Right lobe of liver (tissue), 6 donors: ENCODE results near the gene TMEM266. TPM values are rescaled to one million over a fixed set of nuclear protein-coding genes. Genes with fewer than 3 reads are reported as not detected.

Source experiments
- ATAC-seq, 4 donors: fragments of 200-7000 bp; cut with Tn5 transposase; one replicate each; pipeline ENCODE4 v1.9.1; 2020; ENCODE audit warnings: mild to moderate bottlenecking in 4 of 4, moderate library complexity in 4 of 4
- DNase-seq, 3 donors: peaks; one replicate each; pipeline ENCODE4 v3.0.0-alpha.2; 2020
- H3K27ac ChIP-seq, 3 donors: fragments of 200-600 bp; one replicate each; pipeline ENCODE4 v1.8.0; 2022
- H3K27me3 ChIP-seq, 2 donors: fragments of 200-600 bp; one replicate each; pipeline ENCODE4 v1.8.0; 2022
- H3K36me3 ChIP-seq, 4 donors: fragments of 200-600 bp; sonication (generic) in 1 of 4; one replicate each; pipeline versions ENCODE4 v1.5.1 to v1.8.0; 2017 to 2022; ENCODE audit warnings: control low read depth in 1 of 4
- H3K4me1 ChIP-seq, 4 donors: fragments of 200-600 bp; sonication (generic) in 1 of 4; one replicate each; pipeline versions ENCODE4 v1.5.1 to v1.8.0; 2017 to 2022; ENCODE audit warnings: control low read depth in 1 of 4
- H3K4me3 ChIP-seq, 3 donors: fragments of 200-600 bp; one replicate each; pipeline ENCODE4 v1.8.0; 2022
- H3K9me3 ChIP-seq, 4 donors: fragments of 200-600 bp; sonication (generic) in 1 of 4; one replicate each; pipeline versions ENCODE4 v1.5.1 to v1.8.0; 2017 to 2022; ENCODE audit warnings: control low read depth in 1 of 4
- CTCF ChIP-seq, 4 donors: fragments of 200-600 bp in 3 of 4; fragments of 450-650 bp in 1 of 4; IDR thresholded peaks; one replicate each; pipeline versions ENCODE4 v1.5.1 to v1.8.0; 2016 to 2022; ENCODE audit warnings: antibody characterized with exemption in 4 of 4, mild to moderate bottlenecking in 2 of 4
- POLR2A ChIP-seq: fragments of 450-650 bp; IDR thresholded peaks from one replicate; pipeline ENCODE4 v1.6.1; 2017; ENCODE audit warnings: antibody characterized with exemption, mild to moderate bottlenecking
- WGBS: methylation state at CpG from one replicate; pipeline ENCODE4 v1.1.6; 2018; ENCODE audit warnings: low coverage, low lambda C conversion rate; ENCODE audit not compliant: insufficient coverage; ENCODE audit errors: missing lambda C conversion rate; 5-methylcytosine and 5-hydroxymethylcytosine counted together
- intact Hi-C, 2 donors: fragments of 100-400 bp; cut with DNase I; formaldehyde crosslinking; loops; one replicate each; pipeline versions ENCODE4 v1.11.2 to v1.14.1; 2022
- total RNA-seq, 6 experiments: library from RNA; depleted of rRNA in 2 of 6; stranded (reverse); fragments of >200 nt in 2 of 6; fragmentation: NEBNext Ultra II Directional in 3 of 6; extraction: Animal tissue kit (Norgen Biotek cat#: 25700) in 3 of 6; gene quantifications; one replicate each; pipeline versions ENCODE4 v1.1.0 to v1.2.4, GENCODE V29; 2016 to 2023
- donor health status: DM: no; HTN: yes; CAD: no.
- donor health status: DM: no; HTN: no; CAD: no.
- donor health status: DM: no; HTN: no; CAD: no.
- donor health status: DM: no; HTN: yes; CAD: no.
- donor health status: DM: no; HTN: yes; CAD: no.

Gene TMEM266
- total RNA-seq, 6 experiments from 2014 or later, result 0.12 to 0.19 TPM; not detected in 4

DNA sequence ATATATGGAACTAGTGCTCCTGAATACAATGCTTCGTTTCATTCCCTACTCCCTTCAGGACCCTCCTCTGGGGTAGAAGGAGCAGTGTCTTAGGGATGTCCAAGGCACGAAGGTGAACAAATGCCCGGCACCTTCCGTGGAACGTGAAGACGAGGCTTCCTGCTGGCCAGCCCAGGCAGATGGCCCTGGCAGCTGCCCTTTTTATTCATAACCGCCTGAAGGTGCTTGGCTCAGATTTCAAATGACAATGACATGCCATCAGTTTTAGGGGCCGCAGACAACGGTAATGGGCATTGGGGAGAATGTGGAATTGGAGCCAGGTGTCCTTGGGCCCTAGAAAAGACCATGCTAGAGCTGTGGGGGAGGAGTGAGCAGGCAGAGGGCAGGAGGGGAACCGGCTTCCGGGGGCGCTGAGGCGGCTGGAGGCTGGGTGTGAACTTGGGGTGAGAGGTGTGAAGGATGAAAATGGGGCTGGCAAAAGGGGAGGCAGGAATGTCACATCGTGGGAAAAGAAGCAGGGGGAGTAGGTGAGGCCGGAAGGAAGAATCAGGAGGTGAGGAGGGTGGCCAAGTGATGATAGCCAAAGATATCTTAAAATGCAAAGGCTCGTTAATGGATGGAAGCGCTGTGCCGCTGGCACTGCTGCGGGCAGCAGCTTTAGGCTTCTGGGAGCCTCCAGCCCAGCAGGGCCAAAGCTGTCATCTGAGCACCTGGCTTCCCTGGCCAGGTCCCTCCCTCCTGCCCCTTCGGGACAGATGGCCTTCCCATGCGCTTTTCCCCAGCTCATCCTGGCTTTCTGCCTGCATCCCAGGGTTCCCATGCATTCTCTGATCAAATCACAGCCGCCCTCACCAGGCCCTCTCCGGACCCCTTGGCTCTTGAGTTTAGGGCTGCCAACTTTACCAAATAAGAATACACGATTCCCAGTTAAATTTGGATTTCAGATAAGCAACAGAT, 93.7 kb downstream of the TMEM266 start:
- intact Hi-C loops, result loop anchor here in 1 of 2 donors (10.0 kb wide), 1 partner anchor 89 kb away; no protein-coding TSS in a partner anchor
- 68% methylated on average over 20 of the region's 24 CpGs for WGBS
- Histone ChIP-seq H3K27me3 (no peaks in the 10 kb centered on the region), H3K9me3 (no peaks in the 10 kb centered on the region), H3K36me3 (no peaks in the 10 kb centered on the region), H3K4me1 (no peaks in the 10 kb centered on the region), H3K27ac (no peak overlapping the region), H3K4me3 (no peak overlapping the region)
- TF ChIP-seq POLR2A, result no peak
- TF ChIP-seq CTCF (IDR thresholded peaks at IDR 0.05), result no peak
- ATAC-seq (no peak), DNase-seq (no peak)

DNA sequence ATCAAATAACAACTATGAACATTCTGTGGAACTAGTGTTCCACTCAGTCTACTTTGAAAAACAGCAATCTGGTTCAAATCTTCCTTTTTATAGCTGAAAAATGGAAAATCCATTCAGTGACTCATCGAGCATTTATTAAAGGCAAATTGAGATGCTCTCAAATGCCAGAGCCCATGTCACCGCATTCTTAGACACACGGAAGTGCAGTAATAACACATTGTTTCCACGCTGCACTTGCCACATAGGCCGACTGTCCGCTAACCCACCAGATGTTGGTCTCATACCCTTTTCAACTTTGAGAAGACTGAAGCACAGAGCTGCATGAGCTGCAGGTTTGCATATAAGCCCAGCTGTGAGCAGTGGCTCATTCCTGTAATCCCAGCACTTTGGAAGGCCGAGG, 95.9 kb downstream of the TMEM266 start:
- no peak overlapping the region for H3K4me3 ChIP-seq
- no peaks in the 10 kb centered on the region for H3K4me1 ChIP-seq
- DNase-seq, result no peak
- TF ChIP-seq POLR2A, result no peak
- no peak for TF ChIP-seq CTCF (IDR thresholded peaks at IDR 0.05)
- no peaks in the 10 kb centered on the region for H3K27me3 ChIP-seq
- no peaks in the 10 kb centered on the region for H3K36me3 ChIP-seq
- no peak for ATAC-seq
- H3K9me3 ChIP-seq, result no peaks in the 10 kb centered on the region
- WGBS, result 82% methylated on average over 7 of the region's 7 CpGs
- intact Hi-C loops, result loop anchor here in 1 of 2 donors (10.0 kb wide), 1 partner anchor 91 kb away; no protein-coding TSS in a partner anchor
- no peak overlapping the region for H3K27ac ChIP-seq

- WGBS, result 78% methylated on average over 7 of the region's 10 CpGs
- no peaks in the 10 kb centered on the region for H3K36me3 ChIP-seq
- no peaks in the 10 kb centered on the region for H3K27me3 ChIP-seq
- intact Hi-C loops, result loop anchor here in 1 of 2 donors (10.0 kb wide), 1 partner anchor 93 kb away; no protein-coding TSS in a partner anchor
- DNase-seq, result no peak
- TF ChIP-seq POLR2A (no peak), CTCF (IDR thresholded peaks at IDR 0.05) (no peak)
- no peak overlapping the region for H3K4me3 ChIP-seq
- no peaks in the 10 kb centered on the region for H3K4me1 ChIP-seq
- H3K9me3 ChIP-seq, result no peaks in the 10 kb centered on the region
- no peak overlapping the region for H3K27ac ChIP-seq
- ATAC-seq, result no peak
Measured at GRCh38 chr15:76158226-76158625, 98.4 kb downstream of the TMEM266 start.

GRCh38 chr15:76158815-76159214, 99.0 kb downstream of the TMEM266 start:
- WGBS, result 52% methylated on average over 4 of the region's 5 CpGs
- intact Hi-C loops, result loop anchor here in 1 of 2 donors (10.0 kb wide), 1 partner anchor 94 kb away; no protein-coding TSS in a partner anchor
- ATAC-seq, result no peak

More at GRCh38 chr15:76158815-76159214, 99.0 kb downstream of the TMEM266 start:
- no peak for TF ChIP-seq POLR2A
- TF ChIP-seq CTCF (IDR thresholded peaks at IDR 0.05), result no peak
- Histone ChIP-seq H3K27ac (no peak overlapping the region), H3K4me1 (no peaks in the 10 kb centered on the region), H3K36me3 (no peaks in the 10 kb centered on the region), H3K9me3 (no peaks in the 10 kb centered on the region), H3K4me3 (no peak overlapping the region), H3K27me3 (no peaks in the 10 kb centered on the region)
- no peak for DNase-seq
